Measurements from ENCODE around the gene IKZF2.

DNA sequence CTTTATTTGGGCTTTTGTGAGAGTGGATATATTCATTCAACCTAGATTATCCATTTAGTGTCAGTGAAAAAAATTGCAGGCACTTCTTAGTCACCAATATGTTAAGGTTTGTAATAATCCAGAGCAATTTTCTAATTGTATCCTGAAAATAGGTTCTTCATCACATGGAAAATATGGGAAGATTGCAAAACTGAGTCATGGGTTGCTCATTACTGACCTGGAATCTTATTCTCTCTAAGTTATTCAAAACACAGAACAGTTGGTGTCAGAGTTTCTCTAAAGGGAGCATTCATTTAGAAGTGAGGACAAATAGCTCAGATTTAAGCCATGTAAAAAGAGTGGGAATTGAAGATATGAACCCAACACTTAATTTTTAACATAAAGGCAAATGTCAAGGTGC is 181.3 kb downstream of the IKZF2 start:
- TF ChIP-seq, protein P1, sequence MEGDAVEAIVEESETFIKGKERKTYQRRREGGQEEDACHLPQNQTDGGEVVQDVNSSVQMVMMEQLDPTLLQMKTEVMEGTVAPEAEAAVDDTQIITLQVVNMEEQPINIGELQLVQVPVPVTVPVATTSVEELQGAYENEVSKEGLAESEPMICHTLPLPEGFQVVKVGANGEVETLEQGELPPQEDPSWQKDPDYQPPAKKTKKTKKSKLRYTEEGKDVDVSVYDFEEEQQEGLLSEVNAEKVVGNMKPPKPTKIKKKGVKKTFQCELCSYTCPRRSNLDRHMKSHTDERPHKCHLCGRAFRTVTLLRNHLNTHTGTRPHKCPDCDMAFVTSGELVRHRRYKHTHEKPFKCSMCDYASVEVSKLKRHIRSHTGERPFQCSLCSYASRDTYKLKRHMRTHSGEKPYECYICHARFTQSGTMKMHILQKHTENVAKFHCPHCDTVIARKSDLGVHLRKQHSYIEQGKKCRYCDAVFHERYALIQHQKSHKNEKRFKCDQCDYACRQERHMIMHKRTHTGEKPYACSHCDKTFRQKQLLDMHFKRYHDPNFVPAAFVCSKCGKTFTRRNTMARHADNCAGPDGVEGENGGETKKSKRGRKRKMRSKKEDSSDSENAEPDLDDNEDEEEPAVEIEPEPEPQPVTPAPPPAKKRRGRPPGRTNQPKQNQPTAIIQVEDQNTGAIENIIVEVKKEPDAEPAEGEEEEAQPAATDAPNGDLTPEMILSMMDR (IDR thresholded peaks at IDR 0.05) = no peak
- TF ChIP-seq, protein P2, sequence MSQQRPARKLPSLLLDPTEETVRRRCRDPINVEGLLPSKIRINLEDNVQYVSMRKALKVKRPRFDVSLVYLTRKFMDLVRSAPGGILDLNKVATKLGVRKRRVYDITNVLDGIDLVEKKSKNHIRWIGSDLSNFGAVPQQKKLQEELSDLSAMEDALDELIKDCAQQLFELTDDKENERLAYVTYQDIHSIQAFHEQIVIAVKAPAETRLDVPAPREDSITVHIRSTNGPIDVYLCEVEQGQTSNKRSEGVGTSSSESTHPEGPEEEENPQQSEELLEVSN (IDR thresholded peaks at IDR 0.05; ENCODE audit: borderline replicate concordance, low read depth) = no peak
- TF ChIP-seq ZNF302 (CRISPR knock-in tag; IDR thresholded peaks at IDR 0.05) = no peak
- TF ChIP-seq EP300 (IDR thresholded peaks at IDR 0.05) = no peak
- TF ChIP-seq, protein P3, sequence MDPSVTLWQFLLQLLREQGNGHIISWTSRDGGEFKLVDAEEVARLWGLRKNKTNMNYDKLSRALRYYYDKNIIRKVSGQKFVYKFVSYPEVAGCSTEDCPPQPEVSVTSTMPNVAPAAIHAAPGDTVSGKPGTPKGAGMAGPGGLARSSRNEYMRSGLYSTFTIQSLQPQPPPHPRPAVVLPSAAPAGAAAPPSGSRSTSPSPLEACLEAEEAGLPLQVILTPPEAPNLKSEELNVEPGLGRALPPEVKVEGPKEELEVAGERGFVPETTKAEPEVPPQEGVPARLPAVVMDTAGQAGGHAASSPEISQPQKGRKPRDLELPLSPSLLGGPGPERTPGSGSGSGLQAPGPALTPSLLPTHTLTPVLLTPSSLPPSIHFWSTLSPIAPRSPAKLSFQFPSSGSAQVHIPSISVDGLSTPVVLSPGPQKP (IDR thresholded peaks at IDR 0.05; ENCODE audit: low read depth, low read length) = no peak
- no peak for TF ChIP-seq CEBPB (IDR thresholded peaks at IDR 0.05)
- no peak for TF ChIP-seq JUNB (IDR thresholded peaks at IDR 0.05)
- no peak for TF ChIP-seq SMC3 (IDR thresholded peaks at IDR 0.05)
- no peak for TF ChIP-seq POLR2A (IDR thresholded peaks at IDR 0.05; ENCODE audit: low read length)
- no peak for TF ChIP-seq BHLHE40 (IDR thresholded peaks at IDR 0.05; ENCODE audit: low read depth, low read length)
- TF ChIP-seq, protein P4, sequence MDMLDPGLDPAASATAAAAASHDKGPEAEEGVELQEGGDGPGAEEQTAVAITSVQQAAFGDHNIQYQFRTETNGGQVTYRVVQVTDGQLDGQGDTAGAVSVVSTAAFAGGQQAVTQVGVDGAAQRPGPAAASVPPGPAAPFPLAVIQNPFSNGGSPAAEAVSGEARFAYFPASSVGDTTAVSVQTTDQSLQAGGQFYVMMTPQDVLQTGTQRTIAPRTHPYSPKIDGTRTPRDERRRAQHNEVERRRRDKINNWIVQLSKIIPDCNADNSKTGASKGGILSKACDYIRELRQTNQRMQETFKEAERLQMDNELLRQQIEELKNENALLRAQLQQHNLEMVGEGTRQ (IDR thresholded peaks at IDR 0.05) = no peak
- TF ChIP-seq EHMT2 (IDR thresholded peaks at IDR 0.05; ENCODE audit: low read depth) = no peak
- TF ChIP-seq HOXB13 (CRISPR knock-in tag; IDR thresholded peaks at IDR 0.05; ENCODE audit: low read depth) = no peak
- TF ChIP-seq, protein P5, sequence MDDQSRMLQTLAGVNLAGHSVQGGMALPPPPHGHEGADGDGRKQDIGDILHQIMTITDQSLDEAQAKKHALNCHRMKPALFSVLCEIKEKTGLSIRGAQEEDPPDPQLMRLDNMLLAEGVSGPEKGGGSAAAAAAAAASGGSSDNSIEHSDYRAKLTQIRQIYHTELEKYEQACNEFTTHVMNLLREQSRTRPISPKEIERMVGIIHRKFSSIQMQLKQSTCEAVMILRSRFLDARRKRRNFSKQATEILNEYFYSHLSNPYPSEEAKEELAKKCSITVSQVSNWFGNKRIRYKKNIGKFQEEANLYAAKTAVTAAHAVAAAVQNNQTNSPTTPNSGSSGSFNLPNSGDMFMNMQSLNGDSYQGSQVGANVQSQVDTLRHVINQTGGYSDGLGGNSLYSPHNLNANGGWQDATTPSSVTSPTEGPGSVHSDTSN (IDR thresholded peaks at IDR 0.05) = no peak
